ENCODE measurements around the gene FAM20C.

The FAM20C gene

DNA sequence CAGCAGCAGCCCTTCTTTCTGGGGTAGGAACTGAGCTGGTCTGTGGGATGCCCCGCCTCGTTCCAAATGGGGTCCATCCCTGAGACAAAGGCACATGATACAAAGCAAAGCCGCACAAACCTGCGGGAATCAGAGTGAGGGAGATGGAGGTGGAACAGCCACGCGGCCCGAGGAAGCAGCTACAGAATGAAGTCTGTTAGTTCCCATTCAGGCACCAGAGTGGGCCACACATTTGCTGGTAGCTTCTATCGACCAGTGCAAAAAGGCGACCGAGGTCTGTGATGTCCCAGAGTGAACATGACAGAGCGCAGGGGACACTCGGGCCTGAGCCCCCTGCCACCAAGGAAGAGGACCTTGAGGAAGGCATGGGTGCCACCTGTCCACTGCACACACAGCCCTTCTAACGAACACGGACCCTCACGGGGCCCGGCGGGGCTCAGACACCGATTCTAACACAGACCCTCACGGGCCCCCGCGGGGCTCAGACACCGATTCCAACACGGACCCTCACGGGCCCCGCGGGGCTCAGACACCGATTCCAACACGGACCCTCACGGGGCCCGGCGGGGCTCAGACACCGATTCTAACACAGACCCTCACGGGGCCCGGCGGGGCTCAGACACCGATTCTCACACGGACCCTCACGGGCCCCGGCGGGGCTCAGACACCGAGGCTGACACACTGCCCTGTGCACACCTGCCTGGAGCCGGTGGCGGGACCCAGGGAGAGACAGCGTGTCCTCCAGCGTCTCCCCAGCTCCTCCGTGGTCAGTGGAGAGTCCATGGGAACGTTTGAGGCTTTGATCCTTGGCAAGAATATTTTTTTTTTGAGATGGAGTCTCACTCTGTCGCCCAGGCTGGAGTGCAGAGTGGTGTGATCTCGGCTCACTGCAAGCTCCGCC is 32.8 kb upstream of the FAM20C start:
- DNase-seq (ENCODE audit: low spot score): no peak

DNA sequence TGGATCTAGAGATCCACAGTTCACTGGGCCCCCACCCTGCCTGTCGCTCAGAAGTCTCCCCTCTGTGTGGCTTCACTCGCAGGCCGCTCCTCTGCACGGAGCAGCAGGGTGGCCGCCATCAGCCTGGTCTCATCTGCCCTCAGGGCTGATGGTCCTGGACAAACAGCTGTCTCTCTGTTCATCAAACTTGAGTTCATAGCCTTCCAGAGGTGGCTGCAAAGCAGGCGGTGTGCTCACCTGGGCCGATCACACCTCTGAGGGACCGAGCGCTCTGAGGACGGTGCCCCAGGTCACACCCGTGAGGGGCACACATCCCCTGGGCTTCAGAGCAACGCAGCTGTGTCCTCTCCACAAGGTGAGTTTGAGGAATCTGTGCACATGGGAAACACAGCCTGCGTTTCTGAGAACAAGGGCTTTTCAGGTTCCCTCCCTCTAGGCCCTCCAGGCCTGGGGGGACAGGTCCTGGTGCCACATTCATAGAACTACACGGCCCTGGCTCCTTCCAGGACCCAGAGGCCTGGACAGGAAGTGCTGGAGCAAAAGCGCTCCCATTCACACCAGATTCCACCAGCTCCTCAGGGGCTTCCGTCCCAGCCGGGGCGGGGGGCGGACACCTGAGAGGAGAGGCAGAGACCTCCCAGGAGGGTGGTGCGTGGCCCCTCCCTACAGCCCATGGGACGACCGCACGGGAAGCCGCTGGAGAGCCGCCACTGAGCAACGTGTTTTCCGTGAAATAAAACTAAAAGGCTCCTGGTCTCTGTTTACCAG is 31.2 kb upstream of the FAM20C start:
- no peak for DNase-seq (ENCODE audit: low spot score)

DNA sequence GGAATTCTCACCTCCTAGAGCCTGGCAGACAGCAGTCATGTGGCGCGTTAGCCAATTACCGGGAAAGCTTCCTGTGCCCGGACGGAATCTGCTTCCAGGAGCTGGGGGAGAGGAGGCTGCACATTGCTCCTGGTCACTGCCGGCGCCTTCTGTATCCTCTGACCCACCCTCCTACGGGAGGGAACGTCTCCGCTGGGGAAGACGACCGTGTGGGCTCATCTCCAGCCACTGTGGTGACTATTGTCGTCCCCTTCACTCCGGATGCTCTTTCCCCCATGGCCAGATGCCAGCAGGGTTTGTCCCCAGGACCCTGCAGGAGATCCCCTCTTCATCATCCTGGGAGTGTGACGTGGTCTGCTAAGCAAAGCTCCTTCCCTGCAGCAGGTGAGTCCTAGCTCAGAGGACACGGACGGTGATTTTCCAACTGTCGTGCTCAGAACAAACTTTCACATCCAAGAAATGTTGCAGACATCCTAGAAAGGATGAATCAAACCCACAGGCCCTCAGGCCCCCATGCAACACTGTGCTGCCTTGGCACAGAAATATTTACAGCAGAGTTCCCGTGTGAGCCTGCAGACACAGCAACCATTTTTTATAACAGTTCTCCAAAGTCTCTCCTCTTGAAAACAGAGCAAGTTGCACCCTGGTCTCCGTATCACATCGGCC is 29.6 kb upstream of the FAM20C start:
- DNase-seq (ENCODE audit: low spot score): no peak

DNA sequence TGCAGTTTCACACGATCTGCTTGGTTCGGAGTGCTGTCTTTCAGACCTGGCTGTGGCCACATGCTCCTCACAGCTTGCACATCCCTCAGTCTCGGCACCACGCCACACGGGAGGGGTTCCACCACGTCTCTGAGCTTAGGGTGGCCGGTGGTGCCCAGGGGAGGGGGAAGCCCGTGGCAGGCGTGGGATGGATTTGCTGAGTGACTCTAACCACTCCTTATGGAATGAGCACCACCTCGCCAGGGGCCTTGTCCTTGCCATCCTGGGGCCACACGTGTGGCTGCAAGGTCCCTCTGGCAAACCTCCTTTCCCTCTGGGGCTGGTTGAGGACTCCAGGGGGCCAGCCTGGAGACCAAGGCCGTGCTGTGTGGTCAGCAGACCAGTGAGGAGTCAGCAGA is 29.1 kb upstream of the FAM20C start:
- no peak for DNase-seq (ENCODE audit: low spot score)

DNA sequence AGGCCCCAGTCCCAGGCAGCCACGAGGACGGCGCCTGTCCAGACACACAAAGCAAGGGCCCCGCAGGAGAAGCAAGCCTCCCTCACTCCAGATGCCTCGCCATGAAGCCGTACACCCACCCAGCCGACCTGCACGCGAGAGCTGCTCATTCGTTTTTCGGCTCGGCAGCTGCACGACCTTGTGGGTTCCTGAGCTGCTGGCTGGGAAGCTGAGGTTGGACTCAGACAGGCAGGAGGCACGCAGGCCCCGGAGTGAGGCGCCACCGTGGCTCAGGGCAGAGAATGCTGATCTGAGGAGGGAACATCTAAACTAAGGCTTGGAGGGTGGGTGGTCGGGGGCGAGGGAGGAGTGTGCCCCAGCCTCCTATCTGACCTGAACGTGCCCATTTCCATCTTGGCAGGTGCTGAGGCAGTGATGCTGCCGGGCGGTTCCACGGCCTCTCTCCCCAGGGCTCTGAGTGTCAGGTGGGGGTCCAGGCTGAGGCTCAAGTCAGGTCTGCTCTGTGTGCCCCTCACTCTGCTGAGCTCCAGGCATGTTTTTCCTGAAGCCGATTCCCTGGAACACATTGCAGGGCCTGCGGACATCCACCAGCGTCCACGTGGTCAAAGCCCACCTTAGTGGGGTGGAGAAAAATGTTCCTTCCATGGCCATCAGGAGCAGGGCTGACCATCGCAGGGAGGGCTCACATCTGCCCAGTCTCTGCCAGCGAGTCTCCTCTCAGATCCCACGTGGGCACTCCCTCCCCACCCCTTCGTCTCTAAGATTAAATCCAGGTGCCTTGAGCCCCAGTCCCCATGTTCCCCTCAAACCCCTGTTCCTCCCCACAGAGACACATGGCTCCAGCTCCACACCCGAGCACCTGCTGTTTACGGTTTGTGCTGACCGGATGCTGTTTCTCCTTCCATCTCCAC is 28.1 kb upstream of the FAM20C start:
- DNase-seq (ENCODE audit: low spot score): no peak

DNA sequence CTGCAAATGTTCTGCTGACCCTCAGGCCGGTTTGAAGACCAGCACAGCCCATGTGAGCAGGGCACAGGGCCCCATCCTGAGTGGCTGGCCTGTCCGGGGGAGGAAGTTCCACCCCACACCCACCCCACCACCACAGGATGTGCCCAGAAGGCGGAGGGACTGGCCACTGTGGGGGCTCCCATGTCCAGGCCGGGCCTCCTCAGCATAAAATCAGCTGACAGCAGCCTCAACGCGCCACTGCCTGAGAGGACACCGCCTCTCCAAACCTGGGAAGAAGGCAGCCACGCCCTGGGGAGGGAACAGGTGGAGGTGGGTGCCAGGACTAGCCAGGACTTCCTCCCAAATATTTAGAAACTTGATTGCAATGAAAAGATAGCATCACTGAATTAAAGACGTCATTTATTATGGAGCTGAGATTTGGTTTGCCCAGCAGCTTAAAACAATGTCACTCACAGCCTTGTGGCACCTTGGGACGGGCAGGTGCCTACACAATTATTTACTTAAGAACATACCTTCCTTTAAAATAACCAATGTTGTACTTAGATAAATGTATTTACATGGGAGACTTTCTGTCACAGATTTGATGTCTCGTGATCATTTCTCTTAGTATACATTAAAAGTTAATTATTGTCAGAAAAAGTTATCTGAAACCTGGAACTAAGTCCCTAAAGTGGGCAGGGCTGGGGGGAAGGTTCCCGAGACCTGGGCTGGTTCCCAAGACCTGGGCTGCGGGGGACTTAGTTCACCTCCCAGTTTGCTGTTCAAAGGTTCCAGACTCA is 27.3 kb upstream of the FAM20C start:
- DNase-seq (ENCODE audit: low spot score): no peak

GRCh38 chr7:165661-166337 is 26.6 kb upstream of the FAM20C start:
- no peak for DNase-seq (ENCODE audit: low spot score)

DNA sequence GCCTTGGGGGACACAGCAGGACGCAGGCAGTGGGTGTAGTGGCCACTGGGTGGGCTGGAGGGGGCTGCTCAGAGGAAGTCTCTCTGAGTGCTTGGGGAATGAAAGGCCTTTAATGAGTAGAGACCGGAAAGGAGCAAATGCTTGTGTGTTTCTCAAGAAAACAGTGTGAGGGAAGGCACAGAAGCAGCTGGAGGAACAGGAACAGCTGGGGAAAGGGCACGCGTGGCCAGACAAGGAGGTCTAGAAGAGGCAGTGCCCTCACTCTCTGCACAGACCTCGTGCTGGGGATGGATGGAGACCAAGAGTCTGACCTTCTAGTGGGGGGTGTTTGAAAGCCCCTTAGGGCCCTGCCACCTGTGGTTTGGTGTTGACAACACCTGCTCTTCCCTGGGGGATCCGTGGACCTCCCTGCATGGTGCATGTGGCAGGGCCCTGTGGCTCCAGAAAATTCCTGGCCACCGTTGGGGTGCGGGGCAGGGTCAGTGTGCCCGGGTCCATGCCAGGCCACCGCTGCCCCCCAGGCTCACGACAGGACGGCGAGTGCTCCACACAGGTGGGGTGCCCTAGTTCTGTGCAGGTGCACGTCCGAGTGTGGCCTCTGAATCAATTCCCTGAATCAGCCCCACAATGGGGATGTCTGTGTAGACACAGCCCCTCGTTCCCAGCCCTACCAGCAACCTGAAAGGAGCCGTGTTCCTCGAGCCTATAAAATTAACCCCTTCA is 25.9 kb upstream of the FAM20C start:
- DNase-seq (ENCODE audit: low spot score): no peak

DNA sequence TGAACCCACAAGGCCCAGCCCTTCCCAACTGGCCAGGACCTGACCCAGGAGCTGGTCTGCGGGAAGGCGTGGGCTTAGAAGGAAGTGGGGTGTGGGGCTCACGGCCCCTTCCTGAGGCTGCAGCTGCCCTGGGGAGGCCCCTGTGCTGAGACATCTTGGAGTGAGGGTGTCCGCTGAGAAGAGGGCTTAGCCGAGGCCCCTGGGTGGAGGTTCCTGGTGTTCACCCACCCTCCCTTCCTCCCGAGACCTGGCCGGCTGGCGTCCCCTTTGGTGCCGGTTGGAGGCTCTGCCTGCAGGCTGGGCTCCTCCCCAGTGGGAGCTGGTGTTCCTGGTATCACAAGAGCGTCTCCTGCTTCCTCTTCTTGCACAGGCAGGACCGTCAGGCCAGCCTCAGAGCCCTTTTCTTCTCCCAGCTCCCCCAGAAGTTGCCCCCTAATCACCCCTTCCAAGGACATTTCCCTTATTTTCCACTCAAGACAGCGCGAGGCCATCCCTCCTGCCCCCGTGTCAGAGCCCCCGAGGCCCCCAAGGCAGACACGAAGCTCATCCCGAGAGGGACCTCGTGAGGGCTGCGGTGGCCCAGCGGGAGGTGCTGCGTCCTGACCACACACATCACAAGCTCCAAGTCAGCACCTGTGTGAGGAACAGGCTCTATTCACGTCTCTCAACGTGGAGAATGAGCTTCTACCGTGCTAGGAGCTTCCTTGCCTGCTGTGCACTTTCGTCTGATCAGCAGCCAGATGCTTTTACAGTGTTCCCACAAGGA is 25.1 kb upstream of the FAM20C start:
- no peak for DNase-seq (ENCODE audit: low spot score)

GRCh38 chr7:167976-168791 is 24.2 kb upstream of the FAM20C start:
- DNase-seq (ENCODE audit: low spot score): no peak

DNA sequence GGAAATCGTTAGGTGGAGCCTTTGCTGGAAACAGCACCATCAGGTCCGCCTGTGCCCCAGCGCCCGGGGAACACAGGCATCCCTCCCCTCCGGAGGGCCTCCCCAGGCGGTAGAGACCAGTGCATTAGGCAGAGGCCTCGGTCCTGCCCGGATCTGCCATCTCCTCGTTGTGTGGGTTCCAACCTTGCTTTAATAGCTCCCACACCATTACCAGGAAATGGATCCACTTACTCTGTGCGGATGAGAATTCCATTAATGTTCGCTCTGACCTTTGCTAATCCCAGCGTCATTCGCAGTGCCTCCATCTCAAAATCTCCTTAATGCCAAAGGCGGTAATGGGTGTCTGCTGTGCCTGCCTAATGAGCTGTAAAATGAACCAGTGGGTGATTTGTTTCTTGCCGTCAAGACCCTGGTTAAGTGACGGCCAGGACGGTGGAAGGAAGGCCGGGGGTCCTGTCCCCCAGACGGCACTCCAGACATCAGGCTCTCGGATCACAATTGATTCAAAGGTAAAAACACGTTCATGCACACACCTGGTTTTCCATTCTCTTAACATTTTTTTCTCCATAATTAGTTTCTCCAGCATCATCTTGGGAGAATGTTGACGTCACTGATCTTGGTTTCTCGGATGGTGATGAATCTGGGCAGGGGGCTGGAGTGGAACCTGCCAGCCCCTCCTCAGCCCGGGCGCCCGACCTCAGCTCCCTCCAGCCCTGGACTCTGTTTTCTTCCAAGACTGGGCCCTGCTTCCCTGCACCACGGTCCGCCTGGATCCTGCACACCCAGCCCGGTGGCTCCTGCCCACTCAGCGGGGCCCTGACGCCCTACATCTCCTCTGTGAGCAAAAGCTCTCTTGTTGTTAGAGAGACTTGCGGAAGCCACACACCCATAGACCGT is 22.8 kb upstream of the FAM20C start:
- no peak for DNase-seq (ENCODE audit: low spot score)

DNA sequence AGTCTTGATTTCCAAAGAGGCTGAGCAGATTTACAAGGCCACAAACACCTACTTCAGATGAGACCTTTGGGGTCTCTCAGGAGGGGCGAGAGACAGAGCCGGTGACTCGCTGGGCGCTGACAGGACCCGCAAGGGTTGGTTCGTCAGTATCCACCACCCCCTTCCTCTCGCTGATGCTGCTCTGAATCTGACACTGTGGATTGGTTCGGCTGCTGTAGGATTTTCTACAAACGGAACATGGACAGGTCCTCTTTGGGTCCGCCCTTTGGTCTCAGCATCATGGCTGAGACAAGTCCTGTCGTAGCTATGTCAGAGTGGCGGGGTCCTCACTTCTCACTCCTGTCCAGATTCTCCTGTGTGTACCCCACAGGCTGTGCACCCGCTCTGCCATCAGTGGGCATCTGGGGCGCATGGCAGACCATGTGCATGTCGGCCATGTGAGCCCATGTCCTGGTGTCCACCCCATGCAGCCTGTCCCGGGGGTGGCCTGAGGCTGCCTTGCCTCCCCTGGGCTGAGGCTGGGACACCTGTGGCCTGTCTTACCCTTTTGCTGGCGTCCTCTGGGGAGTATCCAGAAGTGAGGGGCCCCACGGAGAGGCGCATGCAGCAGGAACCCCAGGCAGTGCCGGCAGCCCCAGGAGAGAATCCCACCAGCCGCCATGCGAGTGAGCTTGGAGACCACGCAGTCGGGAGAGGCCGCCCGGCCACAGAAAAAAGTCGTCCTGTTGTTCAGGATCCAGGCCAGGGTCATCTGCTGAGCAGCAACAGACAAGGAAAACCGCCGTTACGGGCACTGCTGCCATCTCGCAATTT is 21.6 kb upstream of the FAM20C start:
- DNase-seq (ENCODE audit: low spot score): no peak

GRCh38 chr7:171364-171904 is 20.9 kb upstream of the FAM20C start:
- DNase-seq (ENCODE audit: low spot score): no peak

- DNase-seq (ENCODE audit: low spot score): no peak
Observed at GRCh38 chr7:171912-172515, 20.4 kb upstream of the FAM20C start.

- no peak for DNase-seq (ENCODE audit: low spot score)
Observed at GRCh38 chr7:173209-173918, 19.0 kb upstream of the FAM20C start.

All from LoVo (cell line).